NCI-H345 treated with DMSO at 0.1 percent for 48 hours (cell line): ENCODE data around the gene SMYD3.

Experiments
- DNase-seq: peaks from one replicate; lab custom pipeline; 2025; ENCODE audit not compliant: unreplicated experiment; lab: John Stamatoyannopoulos, UW

Gene SMYD3

GRCh38 chr1:245937316-245938045 lies 569.6 kb downstream of the SMYD3 start:
- DNase-seq: no peak

DNA sequence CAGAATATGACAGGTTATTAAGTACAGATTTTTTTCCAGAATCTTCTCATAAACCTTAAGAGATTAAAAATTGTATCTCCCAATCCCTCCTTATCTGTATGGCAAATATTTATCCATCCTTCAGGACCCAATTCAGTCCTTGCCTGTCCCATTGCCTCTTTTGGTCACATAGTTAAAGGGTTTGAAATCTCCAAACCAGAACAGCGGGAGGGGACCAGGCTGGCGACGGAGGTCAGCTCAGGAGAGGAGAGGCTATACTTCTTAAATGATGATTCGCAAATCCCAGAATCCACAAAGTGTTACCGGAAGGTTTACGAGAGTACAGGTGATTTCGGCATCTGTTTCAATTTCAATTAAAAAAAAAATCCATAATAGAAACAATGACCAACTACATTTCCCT lies 572.7 kb downstream of the SMYD3 start:
- no peak for DNase-seq

- no peak for DNase-seq
Measured at GRCh38 chr1:245933431-245934045, 573.5 kb downstream of the SMYD3 start.

- no peak for DNase-seq
Measured at GRCh38 chr1:245932302-245932972, 574.6 kb downstream of the SMYD3 start.

GRCh38 chr1:245931450-245931849 lies 575.6 kb downstream of the SMYD3 start:
- DNase-seq: no peak

DNA sequence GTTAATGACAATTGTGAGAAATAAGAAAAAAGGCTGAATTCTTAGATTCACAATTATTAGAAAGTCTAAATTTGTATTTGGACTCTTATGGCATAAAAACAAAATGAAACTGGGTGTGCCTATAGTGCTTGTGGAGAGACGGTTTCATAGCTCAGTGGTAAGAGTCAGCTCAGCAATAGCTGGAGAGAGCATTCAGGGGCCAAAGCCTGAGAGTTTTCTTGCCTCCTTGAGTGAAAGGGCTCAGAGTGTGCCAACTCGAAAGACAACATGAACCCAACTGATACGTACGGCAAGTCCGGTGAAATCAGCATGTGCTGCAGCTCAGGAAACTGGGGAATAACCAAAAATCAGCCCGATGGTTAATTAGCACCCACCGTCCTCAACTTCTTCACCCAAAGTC lies 577.9 kb downstream of the SMYD3 start:
- no peak for DNase-seq

DNA sequence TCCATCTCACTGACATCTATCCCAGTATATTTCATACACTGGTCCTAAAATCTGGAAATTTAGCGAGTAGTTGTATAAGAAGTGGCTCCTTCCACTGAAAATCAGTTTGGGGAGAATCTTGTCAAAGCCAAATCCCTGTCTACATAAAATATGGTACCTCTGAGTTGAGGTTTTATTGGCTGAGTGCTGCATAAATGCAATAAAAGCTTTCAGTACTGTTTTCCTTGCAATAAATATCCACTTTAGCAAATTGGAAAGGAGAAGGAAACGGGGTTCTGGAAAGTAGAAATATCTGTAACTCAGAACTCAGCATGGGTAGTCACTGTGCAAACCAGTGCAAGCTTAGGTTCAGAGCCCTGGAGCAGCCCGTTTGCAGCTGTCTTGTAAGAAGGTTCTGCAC lies 580.2 kb downstream of the SMYD3 start:
- DNase-seq: no peak

GRCh38 chr1:245923215-245923614 lies 583.9 kb downstream of the SMYD3 start:
- DNase-seq: no peak

DNA sequence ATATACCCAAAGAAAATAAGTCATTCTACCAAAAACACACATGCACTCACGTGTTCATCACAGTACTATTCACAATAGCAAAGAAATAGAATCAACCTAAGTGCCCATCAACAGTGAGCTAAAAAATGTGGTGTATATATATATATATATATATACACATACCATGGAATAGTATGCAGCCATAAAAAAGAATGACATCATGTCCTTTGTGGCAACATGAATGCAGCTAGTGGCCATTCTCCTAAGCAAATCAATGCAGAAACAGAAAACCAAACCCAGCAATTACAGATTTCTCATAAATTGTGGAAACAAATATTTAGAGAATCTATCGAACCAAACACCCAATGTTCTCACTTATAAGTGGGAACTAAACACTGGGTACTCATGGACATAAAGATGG lies 585.7 kb downstream of the SMYD3 start:
- no peak for DNase-seq

DNA sequence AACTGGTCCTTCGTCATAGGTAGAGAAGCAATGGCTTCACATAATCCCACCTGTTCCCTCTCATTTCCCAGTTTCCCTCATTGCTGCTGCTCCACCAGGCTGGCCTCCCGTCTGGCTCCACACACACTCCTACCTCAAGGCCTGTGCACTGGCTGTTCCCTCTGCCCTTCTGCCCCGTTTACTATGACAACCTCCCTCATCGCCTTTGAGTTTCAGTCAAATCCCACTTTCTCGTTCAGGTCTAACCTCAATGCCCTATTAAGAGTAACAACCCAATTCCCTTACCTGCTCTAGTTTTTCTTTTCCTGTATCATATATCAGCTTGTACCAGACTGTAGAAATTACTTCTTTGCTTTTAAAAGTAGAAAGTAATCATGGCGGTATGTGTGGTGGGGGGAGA lies 589.7 kb downstream of the SMYD3 start:
- no peak for DNase-seq

DNA sequence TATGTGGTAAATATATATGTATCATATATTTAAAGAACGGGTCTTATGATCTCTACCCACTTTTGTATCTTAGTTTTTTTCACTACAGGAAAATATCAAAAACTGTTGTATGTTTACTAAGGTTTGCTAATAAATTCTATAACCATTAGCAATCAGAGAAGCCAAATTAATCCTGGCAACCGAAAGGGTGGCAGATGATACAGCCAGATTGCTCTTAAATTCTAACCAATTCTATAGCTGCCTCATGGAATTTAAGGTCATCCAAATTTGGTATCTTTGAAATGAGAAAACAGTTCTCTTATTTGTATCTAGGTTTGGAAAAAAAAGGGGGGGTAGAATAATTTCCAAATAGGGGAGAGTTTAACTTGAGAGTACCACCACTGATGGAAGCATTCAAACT lies 591.2 kb downstream of the SMYD3 start:
- no peak for DNase-seq

- DNase-seq: no peak
Measured at GRCh38 chr1:245915406-245915805, 591.7 kb downstream of the SMYD3 start.

- no peak for DNase-seq
Measured at GRCh38 chr1:245908543-245908942, 598.5 kb downstream of the SMYD3 start.

GRCh38 chr1:245906207-245906606 lies 600.9 kb downstream of the SMYD3 start:
- no peak for DNase-seq

DNA sequence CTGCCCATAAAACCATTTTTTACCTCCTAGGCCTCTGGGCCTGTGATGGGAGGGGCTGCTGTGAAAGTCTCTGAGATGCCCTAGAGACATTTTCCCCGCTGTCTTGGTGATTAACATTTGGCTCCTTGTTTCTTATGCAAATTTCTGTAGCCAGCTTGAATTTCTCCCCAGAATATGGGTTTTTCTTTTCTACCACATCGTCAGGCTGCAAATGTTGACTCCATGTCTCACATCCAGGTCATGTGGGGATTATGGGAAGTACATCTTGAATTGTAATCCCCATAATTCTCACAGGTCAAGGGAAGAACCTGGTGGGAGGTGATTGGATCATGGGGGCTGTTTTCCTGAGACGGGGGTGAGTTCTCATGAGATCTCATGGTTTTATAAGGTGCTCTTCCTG lies 603.2 kb downstream of the SMYD3 start:
- no peak for DNase-seq

DNA sequence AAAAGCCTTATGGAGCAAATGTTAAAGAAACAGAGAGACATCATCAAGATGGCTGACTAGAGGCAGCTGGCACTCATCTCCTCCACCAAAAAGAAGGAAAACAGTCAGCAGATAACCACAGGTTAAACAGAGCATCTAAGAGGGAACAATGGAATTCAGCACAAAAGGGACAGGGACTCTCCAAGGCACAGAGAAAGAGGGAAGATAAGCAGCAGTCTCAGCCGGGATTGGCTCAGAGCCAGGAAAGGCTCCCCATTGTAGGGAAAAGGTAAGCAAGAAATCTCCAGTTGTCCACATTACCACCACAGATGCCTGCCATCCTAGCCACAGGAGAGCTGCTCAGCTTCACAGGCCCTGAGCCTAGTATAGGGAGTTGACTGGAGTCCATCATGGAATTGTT lies 605.5 kb downstream of the SMYD3 start:
- DNase-seq: no peak

DNA sequence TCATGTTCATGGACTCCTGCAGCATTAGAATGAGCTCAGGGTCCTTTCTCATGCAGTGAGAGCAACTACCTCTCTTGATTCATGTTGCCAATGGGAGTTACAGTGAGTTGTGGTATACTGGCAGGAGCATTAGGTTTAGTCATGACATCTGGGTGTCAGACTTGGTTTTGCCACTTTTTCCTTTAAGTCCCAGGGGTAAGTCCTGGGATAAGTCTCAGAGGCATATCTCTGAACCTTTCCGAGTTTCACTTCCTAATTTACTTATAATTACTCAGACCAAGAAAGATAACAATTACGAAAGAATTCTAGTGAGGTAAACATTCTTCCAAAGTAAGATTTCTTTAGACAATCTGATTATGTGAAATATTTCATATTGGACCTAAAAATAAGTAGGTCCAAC lies 606.0 kb downstream of the SMYD3 start:
- DNase-seq: no peak

DNA sequence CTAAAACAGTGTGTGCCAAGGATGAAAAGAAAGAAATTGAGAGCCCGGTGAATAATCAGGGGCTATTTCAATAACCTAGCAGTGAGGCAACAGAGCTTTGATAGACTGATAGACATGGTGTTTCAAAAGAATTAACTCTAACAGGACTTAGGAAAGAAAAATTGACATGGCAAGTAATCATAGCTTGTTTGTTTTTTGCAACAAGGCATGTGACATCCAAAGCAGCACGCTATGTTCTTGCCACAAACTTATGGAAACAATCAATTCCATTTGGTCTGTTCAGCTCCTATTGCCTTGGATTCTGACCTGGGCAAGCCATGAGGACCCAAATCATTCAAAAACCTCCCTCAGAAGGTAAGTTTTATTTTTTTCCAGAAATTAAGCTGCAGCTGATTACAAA lies 608.5 kb downstream of the SMYD3 start:
- no peak for DNase-seq

DNA sequence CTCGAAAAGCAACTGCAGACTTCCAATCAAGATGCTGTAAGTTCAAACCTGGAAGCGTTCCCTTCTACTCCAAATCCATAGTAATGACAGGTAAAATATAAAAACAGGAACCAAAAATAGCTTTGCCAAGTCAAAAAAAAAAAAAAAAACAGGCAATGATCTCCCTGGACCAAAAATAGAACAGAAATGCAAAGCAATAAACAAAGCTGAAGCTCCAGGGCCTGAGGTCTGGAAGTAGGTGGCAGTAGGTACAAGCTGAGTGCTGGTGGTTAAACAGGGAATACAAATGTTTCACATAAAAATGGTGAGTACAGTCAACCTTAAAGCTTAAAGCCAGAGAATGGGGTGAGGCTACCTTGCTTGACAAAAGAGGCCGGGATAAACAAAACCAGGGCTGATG lies 610.8 kb downstream of the SMYD3 start:
- DNase-seq: no peak

DNA sequence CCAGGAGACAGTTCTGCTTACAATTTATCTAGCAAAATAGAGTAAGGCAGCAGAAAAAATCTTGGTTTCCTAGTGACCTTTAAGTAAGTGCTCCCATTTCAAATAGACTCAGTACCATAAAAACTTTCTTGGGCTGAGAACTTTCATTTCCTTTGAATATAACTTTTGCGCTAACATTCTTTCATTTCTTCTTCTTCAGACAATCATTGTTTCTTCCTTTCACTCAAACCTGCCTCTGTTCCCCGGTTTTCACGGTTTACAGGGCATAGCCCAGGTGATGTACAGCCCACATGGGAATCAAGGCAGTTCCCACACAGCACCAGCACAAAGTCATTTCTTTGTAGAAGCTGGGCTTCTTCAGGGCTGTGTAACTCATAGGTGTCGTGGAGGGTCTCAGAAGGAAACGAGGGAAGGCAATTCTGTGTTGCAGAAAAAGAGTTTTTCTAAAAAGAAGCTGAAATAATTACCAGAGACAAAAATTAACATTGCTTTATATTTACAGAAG lies 611.6 kb downstream of the SMYD3 start:
- DNase-seq: no peak

DNA sequence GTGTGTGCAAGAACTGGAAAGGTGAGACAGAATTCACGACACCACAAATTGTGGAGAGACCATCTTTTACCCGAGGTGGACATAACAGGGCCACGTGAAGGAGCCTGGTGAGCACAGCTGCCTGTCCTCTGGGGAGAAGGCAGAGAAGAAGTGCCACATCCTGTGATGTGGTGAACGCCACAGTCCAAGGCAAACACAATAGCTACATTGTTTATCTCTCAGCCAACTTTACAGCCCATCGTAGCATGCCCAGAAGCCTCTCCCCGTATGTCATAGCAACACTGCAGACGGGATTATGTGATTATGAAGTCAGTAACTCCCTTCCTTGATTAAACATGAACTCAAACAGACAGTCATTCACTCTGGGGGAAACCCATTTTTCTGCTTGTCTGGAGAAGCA lies 612.2 kb downstream of the SMYD3 start:
- DNase-seq: no peak

DNA sequence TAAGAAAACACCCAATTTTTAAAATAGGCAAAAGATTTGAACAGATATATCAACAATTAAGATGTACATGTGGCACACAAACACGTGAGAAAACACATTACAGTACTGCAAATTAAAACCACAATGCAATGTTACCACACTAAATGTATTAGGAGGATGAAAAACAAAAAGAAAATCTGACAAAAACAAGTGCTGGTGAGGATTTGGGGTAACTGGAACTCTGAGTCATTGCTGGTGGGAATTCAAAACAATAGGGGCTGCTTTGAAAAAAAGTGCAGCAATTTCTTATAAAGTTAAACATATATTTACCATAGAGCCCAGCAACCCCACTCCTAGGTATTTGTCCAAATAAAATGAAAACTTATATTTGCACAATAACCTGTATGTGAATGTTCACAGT lies 614.1 kb downstream of the SMYD3 start:
- no peak for DNase-seq
